Limb (tissue), 2 donors: ENCODE measurements around the gene RNF183.
"Not testable (repeated sequence)": the region's sequence is repeated elsewhere in the genome, so short reads cannot be mapped to it uniquely, and the experiment has no call there.

Experiments used
- DNase-seq, 2 donors: peaks; one replicate each; pipeline ENCODE4 v3.0.0-alpha.2; 2016; ENCODE audit errors: extremely low spot score in 2 of 2

The RNF183 gene

GRCh38 chr9:113275157-113276131 is 27.7 kb downstream of the RNF183 start, which contains the start of the genes CDC26 and PRPF4:
Gene CDC26 (minus strand): TSS chr9:113275572. CDS start chr9:113272507, 3,065 bp downstream.
Gene PRPF4 (plus strand): TSS chr9:113275658. CDS start chr9:113275744, 86 bp downstream.
- DNase-seq, result peak; percentile 98 to 99

GRCh38 chr9:113274474-113275156 is 28.6 kb downstream of the RNF183 start:
- DNase-seq, result peak; percentile 32 to 66

DNA sequence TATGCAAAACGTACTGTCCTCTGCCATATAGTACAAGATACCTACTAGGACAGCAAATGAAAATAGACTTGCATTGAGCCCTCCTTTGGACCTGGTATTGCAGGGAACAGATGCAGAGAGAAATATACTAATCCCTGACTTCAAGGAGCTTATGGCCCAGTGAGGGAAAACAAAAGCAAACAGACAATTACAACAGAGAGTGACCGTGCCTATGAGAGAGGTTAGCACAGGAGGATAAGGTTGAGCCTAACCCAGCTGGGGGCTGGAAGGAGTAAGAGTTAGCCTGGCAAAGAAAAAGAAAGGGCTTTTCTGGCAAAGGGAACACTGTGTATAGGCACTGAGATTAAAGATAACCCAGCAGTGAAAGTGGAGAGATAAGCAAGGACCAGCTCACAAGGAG is 33.3 kb downstream of the RNF183 start:
- no peak for DNase-seq

- DNase-seq, result no peak
These were observed 33.8 kb downstream of the RNF183 start for GRCh38 chr9:113269355-113269754.

DNA sequence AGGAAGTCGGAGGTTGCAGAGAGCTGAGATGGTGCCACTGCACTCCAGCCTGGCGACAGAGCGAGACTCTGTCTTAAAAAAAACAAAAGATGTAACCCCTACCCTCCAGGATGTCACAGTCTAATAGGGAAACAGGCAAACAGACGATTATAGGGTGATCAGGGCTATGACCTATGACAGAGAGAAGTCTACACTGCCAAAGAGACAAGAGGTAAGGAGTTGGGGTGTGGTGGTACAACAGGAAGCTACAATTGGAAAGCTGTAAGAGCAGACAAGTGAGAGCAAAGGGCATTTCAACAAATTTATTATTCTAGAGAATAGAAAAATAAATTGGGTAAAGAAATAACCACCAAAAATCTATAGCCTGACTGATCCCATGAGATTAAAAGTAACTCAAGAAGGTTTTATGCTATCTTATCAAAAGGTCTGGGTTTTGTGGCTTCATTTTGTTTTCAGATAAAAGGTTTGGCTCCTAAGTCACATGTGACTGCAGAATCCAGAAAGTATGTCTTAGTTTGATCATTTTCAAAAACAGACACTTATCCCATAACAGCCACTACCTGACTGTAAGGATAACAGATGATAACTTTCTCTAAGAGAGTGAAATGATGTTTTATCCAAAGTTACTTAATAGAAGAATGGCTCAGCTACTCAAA is 35.1 kb downstream of the RNF183 start:
- no peak for DNase-seq

DNA sequence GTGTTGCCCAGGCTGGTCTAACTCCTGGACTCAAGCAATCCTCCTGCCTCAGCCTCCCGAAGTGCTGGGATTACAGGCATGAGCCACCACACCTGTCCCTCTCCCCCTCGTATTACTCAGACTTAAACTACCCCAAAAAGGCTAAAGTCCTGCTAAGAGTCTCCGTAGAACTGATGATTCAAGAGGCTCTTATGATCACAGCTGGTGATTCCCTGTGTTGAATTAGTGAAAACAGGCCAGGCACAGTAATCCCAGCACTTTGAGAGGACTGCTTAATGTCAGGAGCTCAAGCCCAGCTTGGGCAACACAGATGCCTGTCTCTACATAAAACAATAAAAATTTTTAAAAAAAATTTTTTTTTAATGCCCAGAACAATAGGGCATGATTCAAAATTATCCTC is 37.0 kb downstream of the RNF183 start:
- DNase-seq, result no peak

DNA sequence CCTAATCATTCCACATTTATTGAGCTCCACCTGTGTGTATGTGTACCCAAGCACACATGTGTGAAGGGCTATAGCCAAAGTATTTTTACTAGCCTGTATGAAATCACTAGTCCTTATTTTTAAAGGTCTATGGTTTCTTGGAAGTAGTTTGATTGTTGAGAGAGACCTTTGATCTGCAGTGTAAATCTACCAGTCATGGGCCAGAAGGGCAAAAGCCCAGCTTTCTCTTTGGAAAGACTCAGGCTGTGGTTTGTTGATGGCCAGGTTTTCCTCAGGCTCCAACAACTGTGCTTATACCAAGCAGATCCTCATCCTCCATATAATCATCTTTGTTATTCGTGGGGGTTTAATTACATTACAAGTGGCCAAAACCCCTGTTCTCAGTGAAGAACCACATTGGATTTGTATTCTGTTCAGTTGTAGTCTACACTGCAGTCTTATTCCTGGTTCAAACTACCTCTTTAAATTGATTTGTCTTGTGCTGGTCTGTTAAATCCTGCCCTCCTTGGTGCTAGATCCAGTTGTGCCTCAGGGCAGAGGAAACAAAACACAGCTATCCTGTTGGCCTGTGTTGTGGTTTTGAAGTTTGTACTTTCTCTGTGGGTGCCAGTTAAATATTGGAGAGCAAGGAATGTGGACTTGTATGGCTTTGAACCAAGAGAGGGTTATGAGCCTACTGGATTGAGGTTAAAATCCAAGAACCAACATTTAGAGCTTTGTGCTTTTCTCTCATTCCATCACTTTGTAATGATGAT is 41.1 kb downstream of the RNF183 start:
- DNase-seq, result no peak

- no peak for DNase-seq
These were observed 44.9 kb downstream of the RNF183 start for GRCh38 chr9:113258282-113258681.

- DNase-seq, result no peak
These were observed 45.3 kb downstream of the RNF183 start for GRCh38 chr9:113257863-113258262.

DNA sequence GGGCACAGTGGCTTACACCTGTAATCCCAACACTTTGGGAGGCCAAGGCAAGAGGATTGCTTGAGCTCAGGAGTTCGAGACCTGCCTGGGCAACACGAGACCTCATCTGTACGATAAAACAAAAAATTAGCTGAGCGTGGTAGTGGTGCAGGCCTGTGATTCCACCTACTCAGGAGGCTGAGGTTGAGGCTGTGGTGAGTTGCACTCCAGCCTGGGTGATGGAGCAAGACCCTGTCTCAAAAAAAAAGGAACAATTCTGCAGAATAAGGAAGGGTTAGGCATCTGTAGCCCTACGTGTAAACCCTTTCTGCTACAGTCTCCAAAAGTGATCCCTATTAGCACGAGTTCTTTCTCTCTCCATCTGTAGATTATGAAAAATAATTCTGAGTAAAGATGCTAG is 47.7 kb downstream of the RNF183 start:
- DNase-seq, result no peak

GRCh38 chr9:113254991-113255390 is 48.2 kb downstream of the RNF183 start:
- DNase-seq, result no peak

GRCh38 chr9:113250807-113251206 is 52.4 kb downstream of the RNF183 start:
- no peak for DNase-seq

DNA sequence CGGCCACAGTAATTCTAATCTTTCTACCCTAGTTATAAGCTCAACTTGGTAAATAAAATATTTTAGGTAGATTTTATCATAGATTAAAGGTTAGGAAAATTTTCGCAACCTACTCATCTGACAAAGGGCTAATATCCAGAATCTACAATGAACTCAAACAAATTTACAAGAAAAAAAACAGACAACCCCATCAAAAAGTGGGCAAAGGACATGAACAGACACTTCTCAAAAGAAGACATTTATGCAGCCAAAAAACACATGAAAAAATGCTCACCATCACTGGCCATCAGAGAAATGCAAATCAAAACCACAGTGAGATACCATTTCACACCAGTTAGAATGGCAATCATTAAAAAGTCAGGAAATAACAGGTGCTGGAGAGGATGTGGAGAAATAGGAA is 53.5 kb downstream of the RNF183 start:
- DNase-seq, result not testable (repeated sequence)

DNA sequence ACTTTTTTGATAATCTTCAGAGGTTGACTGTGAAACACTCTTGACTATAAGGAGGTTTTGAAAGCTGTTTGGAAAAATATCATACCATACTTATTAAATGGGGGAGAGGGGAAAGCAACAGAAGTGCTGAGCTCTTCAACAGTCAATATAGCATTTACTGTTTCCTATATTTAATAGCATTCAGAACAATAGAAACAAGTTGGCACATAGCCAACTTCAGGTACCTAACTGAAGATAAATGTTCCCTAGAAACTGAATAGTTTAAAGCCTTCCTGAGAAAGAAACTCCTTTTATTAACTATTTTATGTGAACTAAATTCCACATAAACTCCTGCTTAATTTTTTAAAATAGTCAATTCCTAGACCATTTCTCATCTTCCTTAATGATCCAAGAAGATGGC is 55.5 kb downstream of the RNF183 start:
- no peak for DNase-seq
